Measurements from ENCODE around the gene TMEM212. TPM values are rescaled to one million over a fixed set of nuclear protein-coding genes. Genes with fewer than 3 reads are reported as not detected.

TMEM212 gene
- total RNA-seq (not detected in 2 replicates), polyA plus RNA-seq (not detected in 2 replicates)

- H3K4me3 ChIP-seq: no peak within 1 kb of the TSS
- no peak within 1 kb of the TSS for H2AFZ ChIP-seq
- no peak within 1 kb of the TSS for H3K4me2 ChIP-seq
- H4K20me1 ChIP-seq (ENCODE audit: insufficient read depth, poor library complexity, severe bottlenecking): no peaks in the 10 kb centered on the region
- no peaks in the 10 kb centered on the region for H3K27me3 ChIP-seq
- TF ChIP-seq EZH2phosphoT487 (IDR thresholded peaks at IDR 0.05; ENCODE audit: low read depth, severe bottlenecking, unreplicated experiment) (no peak), EZH2 (IDR thresholded peaks at IDR 0.05; ENCODE audit: borderline replicate concordance) (no peak), CTCF (IDR thresholded peaks at IDR 0.05; ENCODE audit: poor library complexity) (no peak)
- 84% methylated on average over 5 of the region's 5 CpGs for WGBS (ENCODE audit: low lambda C conversion rate, missing lambda C conversion rate)
- no peaks in the 10 kb centered on the region for H3K36me3 ChIP-seq (replicated peaks; ENCODE audit: insufficient read depth, low read depth)
- peak within 1 kb of the TSS; percentile 58 for H3K27ac ChIP-seq
- H3K9me3 ChIP-seq (ENCODE audit: low read depth): no peaks in the 10 kb centered on the region
- no peaks in the 10 kb centered on the region for H3K9me2 ChIP-seq (replicated peaks; ENCODE audit: insufficient read depth)
- no peaks in the 10 kb centered on the region for H3K79me2 ChIP-seq
- peaks cover 25% of the 10 kb centered on the region for H3K4me1 ChIP-seq (ENCODE audit: insufficient read depth)
- DNase-seq (ENCODE audit: low spot score): no peak
These were observed at the start of gene TMEM212 for GRCh38 chr3:171842864-171843518. TSS of gene TMEM212 (plus strand) at chr3:171843349. CDS start at chr3:171843384, 35 bp downstream.

GRCh38 chr3:171796625-171797264 lies 46.4 kb upstream of the TMEM212 start:
- H3K4me1 ChIP-seq (ENCODE audit: insufficient read depth): peaks cover 9% of the 10 kb centered on the region
- no peaks in the 10 kb centered on the region for H4K20me1 ChIP-seq (ENCODE audit: insufficient read depth, poor library complexity, severe bottlenecking)
- no peak overlapping the region for H3K4me2 ChIP-seq
- H3K36me3 ChIP-seq (replicated peaks; ENCODE audit: insufficient read depth, low read depth): no peaks in the 10 kb centered on the region
- WGBS (ENCODE audit: low lambda C conversion rate, missing lambda C conversion rate): 99% methylated on average over 4 of the region's 4 CpGs
- H3K27ac ChIP-seq: peak overlapping the region; percentile 39
- no peaks in the 10 kb centered on the region for H3K9me3 ChIP-seq (ENCODE audit: low read depth)
- H3K4me3 ChIP-seq: no peak overlapping the region
- H2AFZ ChIP-seq: no peak overlapping the region
- TF ChIP-seq EZH2phosphoT487 (IDR thresholded peaks at IDR 0.05; ENCODE audit: low read depth, severe bottlenecking, unreplicated experiment) (no peak), EZH2 (IDR thresholded peaks at IDR 0.05; ENCODE audit: borderline replicate concordance) (no peak), CTCF (IDR thresholded peaks at IDR 0.05; ENCODE audit: poor library complexity) (no peak)
- H3K79me2 ChIP-seq: peaks cover 88% of the 10 kb centered on the region
- no peaks in the 10 kb centered on the region for H3K27me3 ChIP-seq
- no peak for DNase-seq (ENCODE audit: low spot score)
- H3K9me2 ChIP-seq (replicated peaks; ENCODE audit: insufficient read depth): no peaks in the 10 kb centered on the region

DNA sequence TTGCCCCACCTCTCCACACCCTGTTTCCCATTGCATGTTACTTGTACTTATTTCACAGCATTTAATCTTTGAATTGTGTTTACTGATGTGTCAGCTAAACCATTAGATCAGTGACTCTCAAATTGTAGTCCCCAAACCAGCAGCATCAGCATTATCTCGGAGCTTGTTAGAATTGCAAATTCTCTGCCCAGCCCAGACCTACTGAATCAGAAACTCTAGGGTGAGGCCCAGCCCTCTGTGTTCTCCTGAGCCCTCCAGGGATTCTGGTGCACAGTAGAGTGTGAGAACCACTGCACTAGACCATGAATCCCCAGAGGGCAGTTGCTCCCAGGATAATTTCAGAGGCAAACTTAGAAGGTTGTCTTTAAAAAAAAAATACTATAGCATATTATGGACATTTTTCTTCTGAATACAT lies 45.9 kb upstream of the TMEM212 start:
- DNase-seq (ENCODE audit: low spot score): no peak
- peaks cover 14% of the 10 kb centered on the region for H3K4me1 ChIP-seq (ENCODE audit: insufficient read depth)
- TF ChIP-seq EZH2phosphoT487 (IDR thresholded peaks at IDR 0.05; ENCODE audit: low read depth, severe bottlenecking, unreplicated experiment) (no peak), EZH2 (IDR thresholded peaks at IDR 0.05; ENCODE audit: borderline replicate concordance) (no peak), CTCF (IDR thresholded peaks at IDR 0.05; ENCODE audit: poor library complexity) (no peak)
- H3K4me3 ChIP-seq: no peak overlapping the region
- no peak overlapping the region for H3K4me2 ChIP-seq
- H4K20me1 ChIP-seq (ENCODE audit: insufficient read depth, poor library complexity, severe bottlenecking): no peaks in the 10 kb centered on the region
- no peaks in the 10 kb centered on the region for H3K36me3 ChIP-seq (replicated peaks; ENCODE audit: insufficient read depth, low read depth)
- peaks cover 88% of the 10 kb centered on the region for H3K79me2 ChIP-seq
- no peaks in the 10 kb centered on the region for H3K9me2 ChIP-seq (replicated peaks; ENCODE audit: insufficient read depth)
- H2AFZ ChIP-seq: no peak overlapping the region
- H3K9me3 ChIP-seq (ENCODE audit: low read depth): no peaks in the 10 kb centered on the region
- H3K27ac ChIP-seq: no peak overlapping the region
- no peaks in the 10 kb centered on the region for H3K27me3 ChIP-seq
- 29% methylated on average over 1 of the region's 1 CpG for WGBS (ENCODE audit: low lambda C conversion rate, missing lambda C conversion rate)
